ENCODE results near the gene SPAG9. TPM values are rescaled to one million over a fixed set of nuclear protein-coding genes. Genes with fewer than 3 reads are reported as not detected.

SPAG9 gene
- total RNA-seq, 1 experiment from 2014 or later: 90.5 TPM

DNA sequence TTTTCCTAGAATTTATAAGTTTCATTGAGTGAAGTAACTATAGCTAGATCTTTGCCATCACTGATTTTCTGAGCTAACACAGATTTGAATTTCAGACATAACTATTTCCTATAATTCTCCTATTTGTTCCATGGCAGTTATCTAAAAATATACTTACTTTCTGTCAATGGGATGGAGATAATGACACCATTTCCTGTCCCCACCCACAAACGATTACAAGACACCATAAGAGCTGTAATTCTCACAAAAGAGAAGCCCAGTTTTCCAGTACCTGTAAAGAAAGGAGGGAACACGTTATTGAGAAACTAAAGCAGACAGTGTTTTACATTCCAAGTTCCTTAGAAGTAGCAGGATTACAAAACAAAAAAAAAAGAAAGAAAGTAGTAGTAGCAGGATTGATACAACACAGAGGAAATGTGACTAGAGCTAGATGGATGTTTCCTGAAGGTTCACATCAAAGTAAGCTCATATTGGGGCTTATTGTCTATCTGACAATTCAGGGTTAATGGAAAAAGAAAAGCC is 143.7 kb downstream of the SPAG9 start:
- Histone ChIP-seq H3F3A (ENCODE audit: low read length, unreplicated experiment) (no peaks in the 10 kb centered on the region), H3K9ac (ENCODE audit: low read length) (no peak overlapping the region), H3K79me2 (ENCODE audit: low read length) (no peaks in the 10 kb centered on the region), H3K9me2 (replicated peaks; ENCODE audit: low read length) (no peaks in the 10 kb centered on the region), H3K9me3 (ENCODE audit: low read length) (no peaks in the 10 kb centered on the region), H2AFZ (ENCODE audit: low read length) (no peak overlapping the region), H3K4me3 (ENCODE audit: low read length) (no peak overlapping the region), H3K4me1 (ENCODE audit: insufficient read depth, low read length) (no peaks in the 10 kb centered on the region), H3K36me3 (ENCODE audit: low read depth, low read length) (peaks cover 52% of the 10 kb centered on the region), H3K27ac (ENCODE audit: low read length) (no peak overlapping the region), H3K4me2 (ENCODE audit: low read length) (no peak overlapping the region), H3K27me3 (ENCODE audit: low read length) (no peaks in the 10 kb centered on the region), H4K20me1 (ENCODE audit: low read length) (no peaks in the 10 kb centered on the region)
- intact Hi-C loops (cut with micrococcal nuclease): no loop called here
- DNase-seq (no peak), ATAC-seq (no peak)
- POLR2A ChIA-PET (ENCODE audit: unreplicated experiment): no interaction called here
- no TSS peak for BruUV-seq (replicated peaks)
- TF ChIP-seq CTCF (conservative IDR thresholded peaks at IDR 0.05; ENCODE audit: low read depth, low read length): no peak
- no peak for TF ChIP-seq EZH2phosphoT487 (IDR thresholded peaks at IDR 0.05; ENCODE audit: borderline replicate concordance, low read length)
- no peak for TF ChIP-seq EZH2 (IDR thresholded peaks at IDR 0.05; ENCODE audit: low read length, unreplicated experiment)
- CTCF ChIA-PET: no interaction called here

DNA sequence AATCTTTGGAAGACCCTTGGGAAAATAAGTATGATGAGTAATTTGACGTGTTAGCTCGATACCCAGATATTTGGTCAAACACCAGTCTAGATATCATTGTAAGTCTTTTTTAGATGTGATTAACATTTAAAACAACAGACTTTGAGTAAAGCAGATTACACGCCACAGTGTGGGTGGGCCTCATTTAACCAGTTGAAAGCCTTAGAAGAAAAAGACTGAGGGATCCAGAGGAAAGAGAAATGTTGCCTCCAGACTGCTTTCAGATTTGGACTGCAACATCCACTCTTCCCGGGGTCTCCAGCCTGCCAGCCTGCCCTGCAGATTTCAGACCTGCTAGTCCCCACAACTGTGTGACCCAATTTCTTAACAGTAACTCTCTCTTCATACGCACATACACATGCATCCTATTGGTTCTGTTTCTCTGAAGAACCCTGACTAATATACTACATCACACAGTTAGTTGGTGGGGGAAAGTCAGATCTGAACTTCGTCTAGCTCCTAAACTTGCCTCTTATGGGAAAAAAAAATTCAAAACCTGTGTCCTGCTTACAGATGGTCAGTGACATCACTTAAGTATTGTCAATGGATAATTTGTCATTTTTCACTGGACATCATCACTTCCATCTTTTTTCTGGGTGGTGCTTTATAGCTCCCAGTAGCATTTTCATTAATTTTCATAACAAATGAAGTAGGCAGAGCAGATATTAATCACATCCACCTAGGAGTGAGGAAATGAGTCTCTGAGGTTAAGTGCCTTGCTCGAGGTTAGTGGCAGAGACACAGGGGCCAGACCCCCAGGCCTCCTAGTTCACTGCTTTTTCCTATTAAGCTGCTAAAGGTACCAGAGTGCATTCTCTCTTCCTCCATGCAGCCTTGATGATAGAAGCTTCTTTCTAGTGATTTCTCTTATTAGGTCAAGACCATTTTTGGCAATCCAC is 146.8 kb downstream of the SPAG9 start:
- no peak for ATAC-seq
- Histone ChIP-seq H3K9me2 (replicated peaks; ENCODE audit: low read length) (no peaks in the 10 kb centered on the region), H3K79me2 (ENCODE audit: low read length) (no peaks in the 10 kb centered on the region), H3K9me3 (ENCODE audit: low read length) (no peaks in the 10 kb centered on the region), H3K36me3 (ENCODE audit: low read depth, low read length) (peaks cover 49% of the 10 kb centered on the region), H2AFZ (ENCODE audit: low read length) (no peak overlapping the region), H3K27ac (ENCODE audit: low read length) (no peak overlapping the region), H3F3A (ENCODE audit: low read length, unreplicated experiment) (no peaks in the 10 kb centered on the region), H3K4me1 (ENCODE audit: insufficient read depth, low read length) (no peaks in the 10 kb centered on the region), H3K4me3 (ENCODE audit: low read length) (no peak overlapping the region), H3K4me2 (ENCODE audit: low read length) (no peak overlapping the region), H4K20me1 (ENCODE audit: low read length) (no peaks in the 10 kb centered on the region), H3K9ac (ENCODE audit: low read length) (no peak overlapping the region), H3K27me3 (ENCODE audit: low read length) (no peaks in the 10 kb centered on the region)
- POLR2A ChIA-PET (ENCODE audit: unreplicated experiment): no interaction called here
- TF ChIP-seq EZH2 (IDR thresholded peaks at IDR 0.05; ENCODE audit: low read length, unreplicated experiment): no peak
- TF ChIP-seq CTCF (conservative IDR thresholded peaks at IDR 0.05; ENCODE audit: low read depth, low read length): no peak
- no peak for TF ChIP-seq EZH2phosphoT487 (IDR thresholded peaks at IDR 0.05; ENCODE audit: borderline replicate concordance, low read length)
- intact Hi-C loops (cut with micrococcal nuclease): no loop called here
- no peak for DNase-seq
- BruUV-seq (replicated peaks): no TSS peak
- CTCF ChIA-PET: no interaction called here

GRCh38 chr17:50972577-50972976 is 148.1 kb downstream of the SPAG9 start:
- Histone ChIP-seq H3K9me2 (replicated peaks; ENCODE audit: low read length) (no peaks in the 10 kb centered on the region), H2AFZ (ENCODE audit: low read length) (no peak overlapping the region), H3K4me3 (ENCODE audit: low read length) (no peak overlapping the region), H3K9me3 (ENCODE audit: low read length) (no peaks in the 10 kb centered on the region), H3K9ac (ENCODE audit: low read length) (no peak overlapping the region), H3F3A (ENCODE audit: low read length, unreplicated experiment) (no peaks in the 10 kb centered on the region), H3K36me3 (ENCODE audit: low read depth, low read length) (peaks cover 37% of the 10 kb centered on the region), H3K79me2 (ENCODE audit: low read length) (no peaks in the 10 kb centered on the region), H3K27me3 (ENCODE audit: low read length) (no peaks in the 10 kb centered on the region), H3K4me1 (ENCODE audit: insufficient read depth, low read length) (no peaks in the 10 kb centered on the region), H3K4me2 (ENCODE audit: low read length) (no peak overlapping the region), H3K27ac (ENCODE audit: low read length) (no peak overlapping the region), H4K20me1 (ENCODE audit: low read length) (no peaks in the 10 kb centered on the region)
- no TSS peak for BruUV-seq (replicated peaks)
- ATAC-seq (no peak), DNase-seq (no peak)
- no peak for TF ChIP-seq CTCF (conservative IDR thresholded peaks at IDR 0.05; ENCODE audit: low read depth, low read length)
- no peak for TF ChIP-seq EZH2phosphoT487 (IDR thresholded peaks at IDR 0.05; ENCODE audit: borderline replicate concordance, low read length)
- no peak for TF ChIP-seq EZH2 (IDR thresholded peaks at IDR 0.05; ENCODE audit: low read length, unreplicated experiment)
- POLR2A ChIA-PET (ENCODE audit: unreplicated experiment): no interaction called here
- CTCF ChIA-PET: no interaction called here
- intact Hi-C loops (cut with micrococcal nuclease): no loop called here
